Body of pancreas (tissue), 4 donors: ENCODE data around the gene IL34.

Source experiments
- POLR2A ChIP-seq, 3 donors: fragments of 450-650 bp; IDR thresholded peaks; one replicate each; pipeline ENCODE4 v1.6.1; 2016; ENCODE audit warnings: antibody characterized with exemption in 3 of 3, mild to moderate bottlenecking in 2 of 3
- TF ChIP-seq, protein P1 (sequence below), 7 experiments: fragments of 450-650 bp in 4 of 7; fragments of 200-600 bp in 3 of 7; sonication (generic) in 3 of 7; IDR thresholded peaks; one replicate each; pipeline ENCODE4 v1.5.1; 2016 to 2019; ENCODE audit warnings: antibody characterized with exemption in 7 of 7

DNA sequence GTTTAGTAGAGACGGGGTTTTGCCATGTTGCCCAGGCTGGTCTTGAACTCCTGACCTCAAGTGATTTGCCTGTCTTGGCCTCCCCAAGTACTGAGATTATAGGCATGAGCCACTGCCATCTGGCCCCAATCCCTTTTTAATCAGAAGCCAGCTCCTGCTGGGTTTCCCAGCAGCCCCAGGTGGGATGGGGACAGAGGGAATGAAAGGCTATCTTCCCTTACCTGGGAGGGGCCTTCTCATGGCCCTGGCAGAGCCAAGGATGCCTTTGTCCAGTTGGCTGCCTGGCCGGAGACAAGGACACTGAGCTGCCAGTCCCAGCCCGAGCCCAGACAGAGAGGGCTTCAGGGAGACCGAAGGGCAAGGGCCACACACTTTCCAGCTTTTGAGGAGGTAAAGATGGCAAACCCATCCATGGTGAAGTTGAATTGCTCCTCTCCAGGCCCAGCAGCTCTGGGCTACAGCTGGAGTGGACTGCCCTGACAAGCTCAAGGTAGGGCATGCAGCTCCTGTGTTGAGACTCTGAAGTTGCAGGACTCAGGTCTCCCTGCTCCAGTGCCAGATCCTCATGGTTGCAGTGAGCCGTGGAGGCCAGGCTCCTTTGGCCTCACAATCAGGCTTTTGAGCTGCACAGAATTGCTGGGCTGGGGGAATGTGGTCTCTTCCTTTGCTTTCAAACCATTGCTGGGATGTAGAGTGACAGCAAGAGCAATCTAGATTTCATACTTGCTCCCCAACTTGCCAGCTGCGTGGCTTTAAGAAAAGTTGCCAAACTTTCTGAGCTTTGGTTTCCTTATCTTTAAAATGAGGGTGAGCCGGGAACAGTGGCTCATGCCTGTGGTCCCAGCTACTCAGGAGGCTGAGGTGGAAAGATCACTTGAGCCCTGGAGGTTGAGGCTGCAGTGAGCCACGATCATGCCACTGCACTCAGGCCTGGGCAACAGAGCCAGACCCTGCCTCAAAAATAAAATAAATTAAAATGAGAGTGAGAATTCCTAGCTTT is 44.5 kb upstream of the IL34 start:
- TF ChIP-seq, protein P1, sequence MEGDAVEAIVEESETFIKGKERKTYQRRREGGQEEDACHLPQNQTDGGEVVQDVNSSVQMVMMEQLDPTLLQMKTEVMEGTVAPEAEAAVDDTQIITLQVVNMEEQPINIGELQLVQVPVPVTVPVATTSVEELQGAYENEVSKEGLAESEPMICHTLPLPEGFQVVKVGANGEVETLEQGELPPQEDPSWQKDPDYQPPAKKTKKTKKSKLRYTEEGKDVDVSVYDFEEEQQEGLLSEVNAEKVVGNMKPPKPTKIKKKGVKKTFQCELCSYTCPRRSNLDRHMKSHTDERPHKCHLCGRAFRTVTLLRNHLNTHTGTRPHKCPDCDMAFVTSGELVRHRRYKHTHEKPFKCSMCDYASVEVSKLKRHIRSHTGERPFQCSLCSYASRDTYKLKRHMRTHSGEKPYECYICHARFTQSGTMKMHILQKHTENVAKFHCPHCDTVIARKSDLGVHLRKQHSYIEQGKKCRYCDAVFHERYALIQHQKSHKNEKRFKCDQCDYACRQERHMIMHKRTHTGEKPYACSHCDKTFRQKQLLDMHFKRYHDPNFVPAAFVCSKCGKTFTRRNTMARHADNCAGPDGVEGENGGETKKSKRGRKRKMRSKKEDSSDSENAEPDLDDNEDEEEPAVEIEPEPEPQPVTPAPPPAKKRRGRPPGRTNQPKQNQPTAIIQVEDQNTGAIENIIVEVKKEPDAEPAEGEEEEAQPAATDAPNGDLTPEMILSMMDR (IDR thresholded peaks at IDR 0.05), result no peak
- TF ChIP-seq POLR2A (IDR thresholded peaks at IDR 0.05), result no peak
